GM21576 (cell line): ENCODE results near the gene ODR4.
"Not testable (repeated sequence)": the region's sequence is repeated elsewhere in the genome, so short reads cannot be mapped to it uniquely, and the experiment has no call there.

Source experiments
- ATAC-seq: cut with Tn5 transposase; IDR thresholded peaks from one replicate; pipeline ENCODE4 v1.9.1; 2021; ENCODE audit warnings: mild to moderate bottlenecking, moderate library complexity; ENCODE audit not compliant: unreplicated experiment

Gene ODR4

DNA sequence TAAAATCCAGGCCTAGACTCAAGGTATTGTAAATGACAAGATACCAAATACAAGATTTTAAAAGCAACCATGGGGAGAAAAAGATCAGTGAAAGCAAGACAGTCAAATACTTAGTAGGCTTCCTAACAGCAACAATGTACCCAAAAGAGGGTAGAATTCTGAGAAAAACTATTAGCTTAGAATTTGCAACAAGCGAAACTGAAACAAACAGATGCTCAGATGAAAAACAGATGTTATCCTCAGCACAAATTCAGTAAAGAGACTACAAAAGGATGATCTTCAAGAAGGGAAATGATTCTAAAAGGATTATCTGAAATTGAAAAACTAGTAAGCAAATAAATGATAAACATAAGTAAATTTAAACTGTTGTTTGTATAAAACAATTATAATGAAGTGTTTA, 45.3 kb downstream of the ODR4 start:
- ATAC-seq: peak; percentile 96

DNA sequence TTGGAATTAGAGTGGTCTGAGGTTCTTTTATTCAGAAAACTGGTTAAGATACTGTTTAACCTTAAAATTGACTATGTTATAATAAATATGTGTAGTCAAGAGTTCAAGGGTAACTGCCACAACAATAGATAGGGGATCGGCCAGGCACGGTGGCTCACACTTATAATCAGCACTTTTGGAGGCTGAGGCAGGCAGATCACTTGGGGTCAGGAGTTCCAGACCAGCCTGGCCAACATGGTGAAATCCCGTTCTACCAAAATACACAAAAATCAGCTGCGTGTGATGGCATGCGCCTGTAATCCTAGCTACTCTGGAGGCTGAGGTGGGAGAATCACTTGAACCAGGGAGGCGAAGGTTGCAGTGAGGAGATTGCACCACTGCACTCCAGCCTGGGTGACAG, 45.8 kb downstream of the ODR4 start:
- no peak for ATAC-seq

DNA sequence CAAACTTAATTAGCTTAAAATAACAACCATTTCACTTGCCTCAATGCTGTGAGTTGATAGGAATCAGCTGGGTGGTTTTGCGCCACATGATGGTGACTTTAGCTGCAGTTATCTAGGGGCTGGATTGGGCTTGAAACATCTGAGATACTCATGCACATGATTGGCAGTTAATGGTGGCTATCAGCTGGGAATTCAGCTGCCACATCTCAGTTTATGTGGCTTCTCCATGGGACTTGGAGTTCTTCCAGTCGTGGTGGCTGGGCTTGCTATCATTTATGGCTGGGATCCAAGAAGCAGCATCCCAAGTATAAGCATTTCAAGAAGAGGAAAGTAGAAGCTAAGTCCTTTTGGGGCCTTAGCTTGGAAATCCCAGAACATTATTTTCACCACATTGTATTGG, 48.9 kb downstream of the ODR4 start:
- no peak for ATAC-seq

DNA sequence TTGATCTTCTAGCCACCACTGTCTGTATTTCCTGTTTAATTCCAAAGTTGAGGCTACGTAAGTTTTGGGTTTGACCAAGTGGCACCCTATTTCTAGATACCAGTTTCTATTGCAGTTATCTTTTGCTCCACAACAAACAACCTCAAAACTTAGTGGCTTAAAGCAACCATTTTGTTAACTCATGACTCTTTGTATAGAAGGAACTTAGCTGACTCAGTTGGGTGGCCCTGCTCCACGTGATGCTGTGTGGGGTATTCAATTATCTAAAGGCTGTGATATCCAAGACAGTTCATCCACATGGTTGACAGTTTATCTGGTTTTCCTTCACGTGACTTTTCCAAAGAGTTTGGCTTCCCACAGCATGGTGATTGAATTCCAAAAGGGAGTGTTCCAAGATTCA, 50.5 kb downstream of the ODR4 start:
- ATAC-seq: no peak

DNA sequence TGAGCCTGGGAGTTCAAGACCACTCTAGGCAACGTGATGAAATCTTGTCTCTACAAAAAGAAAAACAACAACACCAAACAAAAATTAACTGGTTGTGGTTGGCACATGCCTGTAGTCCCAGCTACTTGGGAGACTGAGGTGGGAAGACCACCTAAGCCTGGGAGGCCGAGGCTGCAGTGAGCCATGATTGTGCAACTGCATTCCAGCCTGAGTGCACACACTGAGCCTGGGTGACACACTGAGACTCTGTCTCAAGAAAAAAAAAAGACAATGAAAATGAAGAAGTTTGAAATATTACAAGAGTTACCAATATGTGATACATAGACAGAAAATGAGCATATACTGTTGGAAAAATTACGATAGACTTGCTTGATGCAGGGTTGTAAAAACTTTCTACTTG, 53.4 kb downstream of the ODR4 start:
- ATAC-seq: no peak

DNA sequence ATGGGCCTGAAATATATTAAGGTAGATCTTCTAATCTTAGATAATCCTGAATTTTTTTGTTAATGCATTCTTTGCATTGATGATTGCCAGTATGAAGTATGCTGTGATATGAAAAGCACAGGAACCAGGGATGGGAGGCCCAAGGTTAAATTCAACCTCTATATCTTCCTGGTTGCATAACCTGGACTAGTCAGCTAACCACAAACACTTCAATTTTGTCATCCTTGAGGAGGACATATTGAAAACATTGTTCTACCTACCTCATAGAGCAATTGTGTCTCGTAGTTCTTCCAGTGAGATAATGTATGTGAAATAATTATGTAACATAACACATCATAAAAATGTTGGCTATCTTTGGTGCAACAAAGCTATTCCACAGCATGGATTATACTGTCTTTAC, 59.7 kb downstream of the ODR4 start:
- ATAC-seq: no peak

DNA sequence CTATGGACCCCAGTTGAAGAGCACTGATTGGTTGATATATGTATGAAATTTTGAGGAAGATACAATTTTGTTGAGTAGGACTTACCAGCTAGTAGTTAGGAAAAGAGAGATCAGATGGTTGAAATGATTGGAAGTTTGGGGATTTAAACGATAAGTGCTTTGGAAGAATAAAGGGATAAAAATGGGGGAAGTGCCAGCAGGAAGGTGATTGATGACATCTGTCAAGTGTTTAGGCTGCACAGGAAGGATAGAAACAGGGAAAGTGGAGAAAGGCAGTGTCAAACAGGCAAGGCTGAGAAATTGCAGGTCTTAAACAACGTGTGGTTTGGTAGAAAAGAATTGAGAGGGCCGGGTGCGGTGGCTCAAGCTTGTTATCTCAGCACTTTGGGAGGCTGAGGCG, 62.9 kb downstream of the ODR4 start:
- ATAC-seq: no peak

DNA sequence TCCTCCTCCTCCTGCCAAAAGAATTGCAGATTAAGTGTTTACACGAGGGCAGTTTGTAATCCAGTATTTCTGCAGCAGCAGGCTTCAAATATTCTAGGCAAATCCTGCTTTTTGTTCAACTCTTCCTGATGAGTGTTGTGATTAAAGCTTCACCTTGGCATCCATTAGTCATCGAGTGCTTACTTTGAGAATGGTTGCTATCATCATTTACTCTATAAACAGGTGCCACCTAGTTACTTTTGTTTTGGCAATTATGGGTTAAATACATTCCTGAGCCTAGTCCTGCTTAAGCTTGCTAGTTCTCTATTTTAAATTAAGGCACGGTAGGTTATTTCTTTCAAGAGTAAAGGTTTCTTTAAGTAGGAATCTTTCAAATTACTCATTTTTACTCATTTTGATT, 64.9 kb downstream of the ODR4 start:
- ATAC-seq: no peak

DNA sequence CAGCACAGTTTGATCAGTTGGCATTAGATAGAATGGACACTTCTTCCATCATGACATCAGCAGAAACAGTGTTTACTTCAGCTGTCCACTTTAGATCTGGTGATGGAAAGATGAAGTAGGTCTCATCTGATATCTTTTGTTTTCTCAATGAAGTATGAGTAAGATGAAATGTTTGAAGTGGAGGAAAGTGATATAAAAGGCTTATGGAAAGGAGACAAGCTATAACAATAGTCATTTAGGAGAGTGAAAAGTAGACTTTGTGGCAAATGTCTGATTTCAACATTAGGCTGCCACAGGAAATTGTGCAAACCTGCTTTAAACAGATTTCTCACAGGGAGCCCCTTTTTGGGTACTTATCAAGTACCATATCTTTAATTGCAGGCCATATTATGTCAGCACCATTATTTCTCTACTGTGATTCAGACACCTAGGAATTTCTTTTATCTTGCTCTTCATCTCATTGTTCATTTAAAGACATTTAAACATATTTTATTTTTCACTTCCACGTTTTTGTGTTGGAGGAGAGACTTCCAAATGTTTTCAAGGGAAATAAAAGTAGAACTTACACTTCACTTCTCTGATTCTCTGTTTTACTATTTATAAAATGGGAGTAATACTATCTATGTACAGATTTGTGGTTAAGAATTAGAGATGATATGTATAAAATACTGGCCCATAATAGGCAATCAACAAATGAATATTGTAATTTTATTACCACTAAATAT, 67.2 kb downstream of the ODR4 start:
- ATAC-seq: no peak

DNA sequence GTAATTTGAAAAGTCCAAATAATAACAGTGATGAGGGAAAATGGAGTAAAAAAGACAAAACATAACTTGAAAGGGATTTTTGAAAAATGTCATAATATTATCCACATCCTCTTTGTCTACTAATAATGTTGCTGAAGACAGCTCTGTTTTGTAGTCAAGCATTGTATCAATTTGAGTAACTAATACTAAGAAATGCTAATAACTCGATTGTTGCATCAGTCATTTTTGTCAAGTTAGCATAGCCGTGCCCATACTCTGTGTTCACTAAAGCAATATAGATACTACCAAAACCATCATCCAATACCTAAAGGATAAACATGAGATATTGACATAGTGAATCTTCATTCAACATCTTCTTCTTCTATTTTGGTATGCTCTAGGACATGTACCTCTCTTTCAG, 68.0 kb downstream of the ODR4 start:
- no peak for ATAC-seq

DNA sequence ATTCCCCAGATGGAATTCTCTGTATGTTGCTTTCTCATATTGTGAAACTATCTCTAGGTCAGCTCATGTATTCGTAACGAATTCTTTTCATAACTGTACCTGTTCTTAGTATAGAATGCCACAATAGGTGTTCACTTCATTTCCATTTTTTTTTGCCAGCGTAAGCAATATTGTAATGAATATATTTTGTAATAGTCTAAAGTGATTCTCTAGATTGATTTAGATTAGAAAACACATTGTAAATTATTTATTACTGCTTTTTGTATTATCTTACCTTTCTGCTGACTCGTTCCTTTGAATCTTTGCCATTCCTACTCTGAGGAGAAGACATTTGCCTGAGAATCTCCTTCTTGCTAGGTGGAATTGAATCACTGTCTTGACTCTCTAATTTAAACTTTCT, 70.5 kb downstream of the ODR4 start:
- ATAC-seq: no peak

DNA sequence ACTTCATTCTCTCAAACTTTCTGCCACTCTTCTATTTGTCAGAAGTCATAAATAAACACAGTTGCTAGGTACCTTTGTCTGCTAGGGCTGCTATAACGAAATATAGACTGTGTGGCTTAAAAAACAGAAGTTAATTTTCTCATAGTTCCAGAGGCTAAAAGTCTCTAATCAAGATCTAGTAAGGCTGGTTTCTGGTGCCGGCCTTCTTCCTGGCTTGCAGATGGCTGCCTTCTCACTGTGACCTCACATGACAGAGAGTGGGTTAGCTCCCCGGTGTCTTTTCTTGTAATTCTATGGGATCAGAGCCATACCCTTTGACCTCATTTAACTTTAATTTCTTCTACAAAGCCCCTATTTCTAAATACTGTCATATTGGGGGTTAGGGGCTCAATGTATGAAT, 79.3 kb downstream of the ODR4 start:
- ATAC-seq: no peak

DNA sequence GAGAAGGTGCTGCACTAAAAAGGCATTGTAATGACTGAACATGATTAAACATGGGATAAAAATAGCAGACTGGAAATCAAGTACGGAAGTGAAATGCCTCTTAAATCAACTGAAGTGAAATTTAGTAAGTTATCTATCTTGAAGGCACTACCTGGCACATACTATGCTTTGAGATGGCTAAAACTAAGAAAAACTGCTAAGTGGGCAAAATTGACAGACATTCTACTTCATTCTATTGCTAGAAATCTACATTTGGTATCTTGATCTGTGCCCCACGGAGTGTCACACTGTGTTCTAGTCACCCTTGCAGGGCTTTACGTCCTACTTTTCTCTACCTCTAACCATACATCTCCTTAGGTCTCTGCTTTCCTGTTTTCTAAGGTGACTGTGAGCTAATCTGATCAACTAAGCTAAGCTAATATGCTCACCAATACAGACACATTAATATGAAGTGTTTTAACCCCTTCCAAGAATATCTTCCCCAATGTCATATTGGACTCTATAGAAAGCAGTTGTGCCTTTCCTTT, 81.2 kb downstream of the ODR4 start:
- no peak for ATAC-seq

DNA sequence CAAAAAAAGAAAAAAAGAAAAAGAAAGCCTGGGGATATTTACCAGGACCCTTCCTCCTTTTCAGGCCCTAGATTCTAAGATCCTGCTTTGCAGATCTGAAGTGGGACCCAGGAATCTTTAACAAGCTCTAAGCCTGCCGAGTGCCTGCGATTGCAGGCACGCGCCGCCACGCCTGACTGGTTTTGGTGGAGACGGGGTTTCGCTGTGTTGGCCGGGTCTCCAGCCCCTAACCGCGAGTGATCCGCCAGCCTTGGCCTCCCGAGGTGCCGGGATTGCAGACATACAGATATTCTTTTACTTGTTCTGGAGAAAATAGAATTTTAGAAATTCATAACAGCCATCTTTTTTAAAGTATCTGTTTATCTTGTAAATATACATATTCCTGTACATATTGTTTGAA, 83.5 kb downstream of the ODR4 start:
- not testable (repeated sequence) for ATAC-seq

DNA sequence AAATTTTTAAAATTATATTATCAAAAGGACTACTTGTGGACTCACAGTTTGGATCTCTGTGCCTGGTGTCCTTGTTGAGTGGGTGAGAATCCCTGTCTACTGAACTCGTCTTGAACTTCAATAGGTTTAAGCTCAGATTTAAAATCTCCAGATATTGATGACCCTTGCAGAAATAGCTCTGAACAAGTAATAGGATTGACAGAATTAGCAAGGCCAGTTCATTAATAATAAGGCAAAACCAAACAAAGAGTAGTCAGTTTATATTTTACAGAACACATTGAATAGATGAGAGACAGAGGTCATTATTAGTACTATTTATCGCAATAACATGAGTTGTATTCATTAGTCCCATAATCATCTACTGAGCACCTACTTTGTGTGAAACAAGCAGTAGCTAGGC, 85.4 kb downstream of the ODR4 start, which contains the start of gene PDC:
TSS of gene PDC (minus strand) at position 101 of the 400 bp plus-strand sequence. CDS start 11,655 bp downstream, outside the sequence.
- no peak for ATAC-seq

DNA sequence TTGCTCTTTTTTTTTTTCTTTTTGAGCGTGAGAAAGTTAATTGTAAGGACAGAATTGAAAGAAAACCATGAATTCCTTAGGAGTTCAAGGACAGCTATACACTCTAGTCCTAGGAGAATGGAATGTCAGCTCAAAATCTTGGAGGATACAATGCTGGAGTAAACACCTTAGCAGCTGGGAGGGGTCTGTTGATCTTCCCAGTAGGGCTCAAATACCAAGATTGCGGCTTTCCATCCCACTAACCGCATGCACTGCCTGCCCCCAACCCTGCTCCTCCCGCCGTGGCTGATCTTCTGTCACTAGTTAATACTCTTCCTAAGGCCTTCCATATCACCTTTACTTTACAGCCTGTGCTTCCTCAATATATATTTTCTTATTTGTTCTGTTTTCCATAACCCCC, 87.9 kb downstream of the ODR4 start:
- ATAC-seq: no peak

DNA sequence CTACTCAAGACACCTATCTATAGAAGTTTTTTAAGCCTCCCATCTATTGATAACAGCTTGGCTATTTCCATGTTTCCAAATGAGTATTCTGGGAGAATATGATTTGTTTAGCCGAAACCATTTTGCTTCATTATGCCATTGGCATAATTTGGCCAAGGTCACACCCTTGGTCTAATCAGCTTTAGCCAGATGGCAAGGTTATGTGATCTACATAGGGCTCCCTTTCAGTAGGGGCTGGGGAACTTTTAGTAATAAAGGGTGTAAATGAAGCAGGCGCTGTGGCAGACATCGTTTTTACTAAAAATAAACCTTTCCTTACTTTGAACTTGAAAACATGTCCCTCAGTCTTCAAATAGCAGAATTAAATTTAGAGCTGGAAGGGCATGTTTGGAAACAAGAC, 88.3 kb downstream of the ODR4 start:
- no peak for ATAC-seq

DNA sequence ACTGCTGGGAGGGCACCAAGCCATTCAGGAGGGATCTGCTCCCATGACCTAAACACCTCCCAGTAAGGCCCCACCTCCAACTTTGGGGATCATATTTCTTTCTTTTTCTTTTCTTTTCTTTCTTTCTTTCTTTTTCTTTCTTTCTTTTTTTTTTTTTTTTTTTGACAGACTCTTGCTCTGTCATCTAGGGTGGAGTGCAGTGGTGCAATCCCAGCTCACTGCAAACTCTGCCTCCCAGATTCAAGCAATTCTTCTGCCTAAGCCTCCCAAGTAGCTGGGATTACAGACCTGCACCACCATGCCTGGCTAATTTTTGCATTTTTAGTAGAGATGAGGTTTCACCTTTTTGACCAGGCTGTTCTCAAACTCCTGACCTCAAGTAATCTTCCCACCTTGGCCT, 89.9 kb downstream of the ODR4 start:
- not testable (repeated sequence) for ATAC-seq

DNA sequence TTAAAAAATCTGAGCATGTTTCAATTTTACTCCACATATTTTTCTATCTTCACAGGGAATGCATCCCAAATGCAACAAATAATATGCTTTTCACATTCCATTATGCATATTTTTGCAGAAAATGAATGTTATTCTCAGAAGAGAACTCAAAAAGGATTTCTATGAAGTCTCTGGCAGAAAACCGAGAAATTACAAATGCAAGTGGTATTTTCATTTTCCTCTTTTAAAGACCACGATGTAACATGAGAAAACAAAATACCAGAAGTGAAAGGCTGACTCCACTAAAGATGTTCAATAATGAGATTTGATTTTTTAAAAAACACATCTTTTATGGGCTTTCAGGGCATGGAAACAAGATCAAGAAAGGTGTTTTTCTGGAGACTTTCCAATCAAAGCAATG, 90.3 kb downstream of the ODR4 start:
- no peak for ATAC-seq
